ENCODE results near the gene CADPS. TPM values are rescaled to one million over a fixed set of nuclear protein-coding genes. Genes with fewer than 3 reads are reported as not detected.

CADPS gene
- total RNA-seq, 6 experiments from 2014 or later = not detected

- Mint-ChIP-seq H3K4me1 (ENCODE audit: low read depth) (no peaks in the 10 kb centered on the region), H3K27me3 (ENCODE audit: insufficient read depth) (peaks cover 11% of the 10 kb centered on the region), H3K27ac (no peak overlapping the region), H3K9me3 (no peaks in the 10 kb centered on the region), H3K36me3 (ENCODE audit: low read depth) (no peaks in the 10 kb centered on the region), H3K4me3 (no peak overlapping the region)
- no peak for TF ChIP-seq CTCF (IDR thresholded peaks at IDR 0.05)
- DNase-seq = no peak
Measured at GRCh38 chr3:62636235-62636826, 238.9 kb downstream of the CADPS start.

GRCh38 chr3:62632510-62633294 lies 242.5 kb downstream of the CADPS start:
- H3K4me3 Mint-ChIP-seq = no peak overlapping the region
- no peaks in the 10 kb centered on the region for H3K36me3 Mint-ChIP-seq (ENCODE audit: low read depth)
- H3K4me1 Mint-ChIP-seq (ENCODE audit: low read depth) = no peaks in the 10 kb centered on the region
- DNase-seq = no peak
- TF ChIP-seq CTCF (IDR thresholded peaks at IDR 0.05) = peak; percentile 40
- H3K27ac Mint-ChIP-seq = no peak overlapping the region
- peaks cover 18% of the 10 kb centered on the region for H3K27me3 Mint-ChIP-seq (ENCODE audit: insufficient read depth)
- no peaks in the 10 kb centered on the region for H3K9me3 Mint-ChIP-seq

- Mint-ChIP-seq H3K4me1 (ENCODE audit: low read depth) (no peaks in the 10 kb centered on the region), H3K27ac (no peak overlapping the region), H3K4me3 (no peak overlapping the region), H3K36me3 (ENCODE audit: low read depth) (no peaks in the 10 kb centered on the region), H3K27me3 (ENCODE audit: insufficient read depth) (peaks cover 21% of the 10 kb centered on the region), H3K9me3 (no peaks in the 10 kb centered on the region)
- DNase-seq = no peak
- TF ChIP-seq CTCF (IDR thresholded peaks at IDR 0.05) = no peak
Measured at GRCh38 chr3:62631488-62631887, 243.7 kb downstream of the CADPS start.

GRCh38 chr3:62630664-62631063 lies 244.6 kb downstream of the CADPS start:
- no peaks in the 10 kb centered on the region for H3K9me3 Mint-ChIP-seq
- H3K4me3 Mint-ChIP-seq = no peak overlapping the region
- H3K36me3 Mint-ChIP-seq (ENCODE audit: low read depth) = no peaks in the 10 kb centered on the region
- H3K4me1 Mint-ChIP-seq (ENCODE audit: low read depth) = no peaks in the 10 kb centered on the region
- peaks cover 26% of the 10 kb centered on the region for H3K27me3 Mint-ChIP-seq (ENCODE audit: insufficient read depth)
- no peak for DNase-seq
- TF ChIP-seq CTCF (IDR thresholded peaks at IDR 0.05) = no peak
- H3K27ac Mint-ChIP-seq = no peak overlapping the region

GRCh38 chr3:62625268-62625667 lies 249.9 kb downstream of the CADPS start:
- DNase-seq = no peak
- H3K27me3 Mint-ChIP-seq (ENCODE audit: insufficient read depth) = peaks cover 22% of the 10 kb centered on the region

More at GRCh38 chr3:62625268-62625667, 249.9 kb downstream of the CADPS start:
- Mint-ChIP-seq H3K4me1 (ENCODE audit: low read depth) (no peaks in the 10 kb centered on the region), H3K9me3 (no peaks in the 10 kb centered on the region), H3K4me3 (no peak overlapping the region), H3K27ac (no peak overlapping the region), H3K36me3 (ENCODE audit: low read depth) (no peaks in the 10 kb centered on the region)
- no peak for TF ChIP-seq CTCF (IDR thresholded peaks at IDR 0.05)

Measured in HFFc6 (cell line).